GM18502 (cell line): ENCODE results near the gene ARAP2.

Experiments used
- ATAC-seq: cut with Tn5 transposase; IDR thresholded peaks from one replicate; pipeline ENCODE4 v1.9.1; 2021; ENCODE audit warnings: mild to moderate bottlenecking; ENCODE audit not compliant: unreplicated experiment, poor library complexity

ARAP2 gene

GRCh38 chr4:36056136-36056535 lies 188.2 kb downstream of the ARAP2 start:
- no peak for ATAC-seq

- ATAC-seq: no peak
Measured at GRCh38 chr4:36054694-36055422, 189.5 kb downstream of the ARAP2 start.

DNA sequence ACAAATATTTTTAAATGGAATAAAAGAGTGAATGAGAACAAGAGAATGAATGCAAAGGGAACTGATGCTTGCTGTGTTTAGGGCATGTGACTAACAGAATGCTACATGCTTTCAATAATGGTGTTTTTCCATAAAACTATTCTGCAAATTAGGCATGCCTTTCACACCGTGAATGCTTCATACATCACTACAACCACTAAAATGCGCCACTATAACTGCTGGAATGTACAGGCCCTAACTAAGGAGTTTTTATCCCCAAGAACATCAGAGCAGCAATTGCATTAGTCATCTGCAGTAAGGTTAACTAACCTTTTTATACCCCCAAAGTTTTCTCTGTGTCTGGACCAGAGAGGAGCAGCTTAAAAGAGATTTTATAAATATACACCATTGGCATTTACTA lies 190.4 kb downstream of the ARAP2 start:
- no peak for ATAC-seq

DNA sequence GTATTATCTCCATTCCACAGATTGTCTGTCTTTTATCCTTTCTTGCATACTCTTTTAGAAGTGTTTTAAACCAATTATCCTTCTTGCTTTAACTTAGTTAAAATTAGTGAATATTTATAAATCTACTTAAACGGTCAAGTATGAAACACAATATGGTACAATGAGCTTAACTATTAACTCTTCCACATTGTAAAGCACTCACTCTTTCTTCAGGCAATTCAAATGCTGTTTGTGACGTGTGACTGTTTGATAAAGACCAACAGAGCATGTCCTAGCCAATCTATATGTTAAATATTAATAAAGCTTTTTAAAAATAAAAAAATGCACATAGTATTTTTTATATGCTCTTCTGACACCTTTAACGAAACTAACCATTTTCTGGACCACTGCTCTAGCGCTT lies 192.7 kb downstream of the ARAP2 start:
- ATAC-seq: no peak

GRCh38 chr4:36046026-36046425 lies 198.3 kb downstream of the ARAP2 start:
- ATAC-seq: no peak

DNA sequence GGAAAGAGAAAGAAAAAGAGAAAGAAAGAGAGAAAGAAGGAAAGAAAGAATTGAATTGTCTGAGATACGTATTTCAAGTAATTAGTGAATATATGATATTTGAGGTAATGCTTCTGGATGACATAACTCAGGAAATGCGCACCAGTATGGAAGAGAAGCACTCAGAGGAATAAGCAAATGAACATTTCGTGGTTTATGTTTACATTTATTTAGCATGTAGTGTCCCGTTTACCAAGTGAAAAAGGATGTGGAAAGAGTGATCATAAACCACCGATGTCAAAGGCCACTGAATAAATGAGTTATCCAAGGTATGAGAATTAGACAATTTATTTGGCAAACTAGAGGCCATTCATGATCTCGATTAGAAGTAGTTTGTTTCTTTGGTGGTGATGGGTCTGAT lies 200.4 kb downstream of the ARAP2 start:
- no peak for ATAC-seq

DNA sequence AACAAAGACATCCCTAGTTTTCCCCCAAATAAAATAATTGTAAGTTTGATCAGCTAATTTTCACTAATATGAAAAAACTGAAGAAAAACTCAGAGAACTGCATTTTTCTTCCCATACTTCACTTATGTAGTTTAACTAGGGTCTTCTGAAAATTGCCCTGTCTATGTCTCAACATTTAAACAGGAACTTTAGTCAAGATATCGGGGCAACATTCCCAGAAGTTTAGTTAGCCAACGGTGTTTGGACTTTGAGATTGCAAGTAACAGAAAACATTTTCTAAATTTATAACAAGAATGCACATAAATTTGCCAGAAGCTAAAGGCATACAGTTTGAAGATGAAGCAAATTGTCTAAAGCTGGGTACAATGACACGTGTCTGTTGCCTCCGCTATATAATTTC lies 201.1 kb downstream of the ARAP2 start:
- no peak for ATAC-seq

GRCh38 chr4:36042122-36042970 lies 202.0 kb downstream of the ARAP2 start:
- ATAC-seq: no peak

DNA sequence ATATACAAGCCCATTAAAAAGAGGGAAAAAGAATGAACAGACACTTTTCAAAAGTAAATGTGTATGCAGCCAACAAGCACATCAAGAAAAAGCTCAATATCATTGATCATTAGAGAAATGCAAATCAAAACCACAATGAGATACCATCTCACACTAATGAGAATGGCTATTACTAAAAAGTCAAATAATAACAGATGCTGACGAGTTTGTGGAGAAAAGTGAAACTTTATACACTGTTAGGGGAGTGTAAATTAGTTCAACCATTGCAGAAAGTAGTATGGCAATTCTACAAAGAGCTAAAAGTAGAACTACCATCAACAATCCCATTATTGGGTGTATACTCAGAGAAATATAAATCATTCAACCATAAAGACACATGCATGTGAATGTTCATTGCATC lies 203.0 kb downstream of the ARAP2 start:
- no peak for ATAC-seq

DNA sequence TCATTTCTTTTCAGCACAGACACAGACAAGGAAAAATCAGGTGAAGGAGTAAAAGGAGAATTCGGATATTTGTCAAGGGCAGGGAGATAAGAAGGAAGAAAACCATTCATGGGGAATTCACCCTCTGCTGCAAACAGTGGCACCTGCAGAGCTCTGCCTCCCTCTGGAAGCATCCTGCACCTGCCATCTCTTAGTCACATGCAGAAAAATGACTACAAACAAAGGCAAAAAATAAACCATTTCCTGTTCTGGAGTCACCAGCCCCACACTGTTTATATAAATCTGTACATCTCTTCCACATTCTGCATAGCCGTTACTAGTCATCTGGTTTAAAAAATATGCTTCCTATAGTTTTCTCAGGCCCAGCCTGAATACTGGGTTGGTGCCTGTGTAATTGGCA lies 205.3 kb downstream of the ARAP2 start:
- ATAC-seq: no peak

GRCh38 chr4:36038491-36038890 lies 205.8 kb downstream of the ARAP2 start:
- no peak for ATAC-seq

DNA sequence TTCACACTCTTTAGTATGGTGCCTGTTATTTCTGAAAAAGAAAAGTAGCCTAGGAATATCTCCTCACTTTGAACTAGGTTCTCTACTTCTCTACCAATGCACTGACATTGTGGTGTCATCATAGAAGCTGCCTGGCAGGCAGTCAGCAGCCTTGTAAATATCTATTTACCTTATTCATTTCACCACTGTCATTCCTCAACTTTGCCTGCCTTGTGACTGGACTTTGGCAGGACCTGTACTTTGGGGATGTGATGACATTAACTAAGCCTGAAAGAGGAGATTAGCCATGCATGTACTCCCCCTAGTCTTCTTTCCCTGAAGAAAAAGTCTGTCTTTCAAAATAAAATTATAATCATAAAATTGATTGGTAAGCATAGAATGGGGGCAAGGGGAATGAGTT lies 207.2 kb downstream of the ARAP2 start:
- no peak for ATAC-seq

GRCh38 chr4:36029951-36030350 lies 214.4 kb downstream of the ARAP2 start:
- no peak for ATAC-seq

DNA sequence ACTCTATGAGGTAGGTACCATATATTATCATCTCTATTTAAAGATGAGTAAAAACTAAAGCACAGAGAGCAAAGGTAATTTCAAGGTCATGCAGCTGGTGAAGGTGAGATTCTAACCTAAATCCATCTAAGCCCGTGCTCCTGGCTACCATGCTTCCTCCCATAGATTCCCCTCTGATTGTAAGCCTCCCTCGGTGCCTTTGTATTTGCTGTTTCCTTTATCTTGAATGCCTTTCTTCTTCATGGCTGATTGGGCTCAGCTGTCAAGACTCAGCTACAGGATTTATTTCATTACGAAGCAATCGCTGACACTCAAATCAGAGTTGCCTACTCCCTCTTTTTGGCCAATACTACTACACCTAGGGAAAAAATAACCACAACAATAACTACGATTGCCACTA lies 217.1 kb downstream of the ARAP2 start:
- no peak for ATAC-seq

GRCh38 chr4:36026348-36026880 lies 217.9 kb downstream of the ARAP2 start:
- ATAC-seq: no peak

GRCh38 chr4:36024901-36025660 lies 219.2 kb downstream of the ARAP2 start:
- ATAC-seq: no peak

GRCh38 chr4:36020351-36020750 lies 224.0 kb downstream of the ARAP2 start:
- ATAC-seq: no peak
